GM06990 (cell line): ENCODE data around the gene CANT1.

Source experiments
- DNase-seq: peaks from one replicate; pipeline ENCODE4 v3.0.0-alpha.2; 2011; ENCODE audit not compliant: insufficient read length; ENCODE audit errors: extremely low read depth
- H3K27me3 ChIP-seq: replicated peaks from 2 replicates; pipeline ENCODE4 v1.6.0; 2011; ENCODE audit warnings: low read length; ENCODE audit not compliant: control insufficient read depth, insufficient read depth
- H3K36me3 ChIP-seq: 2 replicates; pipeline ENCODE4 v1.5.1; 2011; ENCODE audit warnings: low read length; ENCODE audit not compliant: control insufficient read depth, insufficient read depth
- H3K4me3 ChIP-seq: replicated peaks from 2 replicates; pipeline ENCODE4 v1.5.1; 2011; ENCODE audit warnings: low read depth, mild to moderate bottlenecking, control low read depth, low read length
- CTCF ChIP-seq: IDR thresholded peaks from 2 replicates; pipeline ENCODE4 v1.5.1; 2011; ENCODE audit warnings: low read length, control low read depth, mild to moderate bottlenecking, inconsistent platforms; ENCODE audit not compliant: insufficient read depth, poor library complexity, severe bottlenecking

Gene CANT1

GRCh38 chr17:78961571-78961970 is 48.0 kb downstream of the CANT1 start:
- H3K36me3 ChIP-seq = no peaks in the 10 kb centered on the region
- H3K27me3 ChIP-seq = no peaks in the 10 kb centered on the region; the same call in 1 of the 2 replicates
- no peak for DNase-seq
- TF ChIP-seq CTCF = no peak
- H3K4me3 ChIP-seq = no peak overlapping the region

- no peak for DNase-seq
- no peaks in the 10 kb centered on the region for H3K36me3 ChIP-seq
- H3K4me3 ChIP-seq = no peak overlapping the region
- H3K27me3 ChIP-seq = no peaks in the 10 kb centered on the region; the same call in 1 of the 2 replicates
- TF ChIP-seq CTCF = no peak
Measured at GRCh38 chr17:78960928-78961327, 48.6 kb downstream of the CANT1 start.

GRCh38 chr17:78959803-78960202 is 49.8 kb downstream of the CANT1 start:
- no peaks in the 10 kb centered on the region; the same call in 1 of the 2 replicates for H3K27me3 ChIP-seq
- no peak overlapping the region for H3K4me3 ChIP-seq
- no peaks in the 10 kb centered on the region for H3K36me3 ChIP-seq
- DNase-seq = no peak
- no peak for TF ChIP-seq CTCF

DNA sequence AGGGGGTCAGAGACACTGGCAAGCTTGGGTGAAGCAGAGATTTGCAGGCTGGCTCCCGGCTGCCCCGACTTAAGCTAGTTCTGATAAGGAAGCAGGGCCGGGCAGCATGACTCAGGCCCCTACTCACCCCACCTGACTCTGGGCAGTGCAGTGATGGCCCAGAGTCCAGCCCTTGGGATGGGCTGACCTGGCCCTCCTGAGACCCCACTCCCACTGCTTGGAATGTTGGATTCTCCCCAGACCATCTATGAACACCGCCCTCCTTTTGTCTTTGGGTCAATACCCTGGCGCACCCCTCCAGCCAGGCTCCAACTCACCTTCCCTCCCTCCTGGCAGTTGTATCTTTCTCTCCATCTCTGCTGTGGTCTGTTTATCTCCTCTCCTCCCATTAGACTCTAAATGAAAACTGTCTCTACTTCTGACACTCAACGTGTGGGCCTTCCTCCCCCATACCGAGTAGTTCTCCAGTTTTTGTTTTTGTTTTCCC is 50.9 kb downstream of the CANT1 start:
- no peak for DNase-seq
- Histone ChIP-seq H3K36me3 (no peaks in the 10 kb centered on the region), H3K4me3 (no peak overlapping the region), H3K27me3 (no peaks in the 10 kb centered on the region; the same call in 1 of the 2 replicates)
- TF ChIP-seq CTCF = no peak

GRCh38 chr17:78957128-78957527 is 52.4 kb downstream of the CANT1 start:
- no peak for DNase-seq
- no peak overlapping the region for H3K4me3 ChIP-seq
- no peaks in the 10 kb centered on the region for H3K36me3 ChIP-seq
- H3K27me3 ChIP-seq = no peaks in the 10 kb centered on the region; the same call in 1 of the 2 replicates
- TF ChIP-seq CTCF = no peak

DNA sequence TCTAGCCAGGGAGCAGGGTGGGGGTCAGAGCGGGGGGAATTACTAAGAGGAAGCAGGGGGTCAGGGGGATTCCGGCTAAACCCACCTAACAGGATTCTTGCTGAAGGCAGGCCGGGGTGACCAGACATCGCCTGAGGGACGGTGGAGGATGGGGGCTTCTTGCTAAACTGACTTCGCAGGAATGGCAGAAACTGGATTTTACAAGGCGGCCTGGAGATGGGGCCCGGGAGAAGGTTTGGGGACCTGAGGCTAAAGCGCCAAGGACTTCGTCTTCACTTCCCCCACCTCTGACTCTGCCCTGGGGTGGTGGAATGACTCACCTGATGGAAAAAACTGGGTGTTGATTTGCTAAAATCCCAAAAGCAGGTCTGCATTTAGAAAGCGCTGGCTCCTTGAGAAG is 53.3 kb downstream of the CANT1 start:
- DNase-seq = no peak
- no peak for TF ChIP-seq CTCF
- Histone ChIP-seq H3K27me3 (peaks cover 2% of the 10 kb centered on the region; the same call in 1 of the 2 replicates), H3K4me3 (no peak overlapping the region), H3K36me3 (no peaks in the 10 kb centered on the region)
